H9 (cell line): ENCODE measurements around the gene NARF. TPM values are rescaled to one million over a fixed set of nuclear protein-coding genes. Genes with fewer than 3 reads are reported as not detected.

ENCODE experiments used
- DNase-seq: peaks from one replicate; pipeline ENCODE4 v3.0.0-alpha.2; 2017
- H2AFZ ChIP-seq: one replicate; pipeline ENCODE4 v1.6.1; 2013; ENCODE audit warnings: mild to moderate bottlenecking, low read length, control low read depth, moderate library complexity
- H2AK5ac ChIP-seq: 2 replicates; pipeline ENCODE4 v1.6.1; 2013; ENCODE audit warnings: low read length, control low read depth, mixed read lengths; ENCODE audit not compliant: insufficient read length
- H2BK120ac ChIP-seq: one replicate; pipeline ENCODE4 v1.6.1; 2013; ENCODE audit warnings: low read depth, mild to moderate bottlenecking, low read length, control low read depth, inconsistent platforms; ENCODE audit not compliant: poor library complexity, severe bottlenecking
- H2BK12ac ChIP-seq: 2 replicates; pipeline ENCODE4 v1.6.1; 2013; ENCODE audit warnings: low read length, control low read depth, mixed read lengths, low read depth; ENCODE audit not compliant: insufficient read length
- H2BK15ac ChIP-seq: 2 replicates; pipeline ENCODE4 v1.6.1; 2013; ENCODE audit warnings: low read depth, low read length, control low read depth
- H2BK20ac ChIP-seq: one replicate; pipeline ENCODE4 v1.6.1; 2013; ENCODE audit warnings: low read depth, mild to moderate bottlenecking, low read length, control low read depth, inconsistent platforms; ENCODE audit not compliant: poor library complexity, severe bottlenecking
- H2BK5ac ChIP-seq: 2 replicates; pipeline ENCODE4 v1.6.1; 2013; ENCODE audit warnings: low read length, control low read depth, mixed read lengths; ENCODE audit not compliant: insufficient read length
- H3K14ac ChIP-seq: 2 replicates; pipeline ENCODE4 v1.6.1; 2013; ENCODE audit warnings: low read length, control low read depth; ENCODE audit not compliant: insufficient read depth
- H3K18ac ChIP-seq: 2 replicates; pipeline ENCODE4 v1.6.1; 2013; ENCODE audit warnings: low read depth, mild to moderate bottlenecking, mixed read lengths, low read length, control low read depth; ENCODE audit not compliant: insufficient read length
- H3K23ac ChIP-seq: 2 replicates; pipeline ENCODE4 v1.6.1; 2013; ENCODE audit warnings: low read length, control low read depth, mixed read lengths, low read depth; ENCODE audit not compliant: insufficient read length
- H3K23me2 ChIP-seq: 2 replicates; pipeline ENCODE4 v1.6.1; 2013; ENCODE audit warnings: low read depth, mild to moderate bottlenecking, mixed read lengths, low read length, control low read depth; ENCODE audit not compliant: insufficient read length, poor library complexity, severe bottlenecking
- H3K27ac ChIP-seq: 2 replicates; pipeline ENCODE4 v1.5.1; 2013; ENCODE audit warnings: low read length, control low read depth, mixed read lengths, low read depth; ENCODE audit not compliant: insufficient read length
- H3K27me3 ChIP-seq: 2 replicates; pipeline ENCODE4 v1.6.1; 2013; ENCODE audit warnings: low read length, control low read depth, inconsistent platforms; ENCODE audit not compliant: insufficient read depth
- H3K4ac ChIP-seq: 2 replicates; pipeline ENCODE4 v1.6.1; 2013; ENCODE audit warnings: low read depth, mild to moderate bottlenecking, control low read depth, inconsistent platforms, low read length, moderate library complexity
- H3K4me1 ChIP-seq: 2 replicates; pipeline ENCODE4 v1.6.1; 2013; ENCODE audit warnings: low read length, control low read depth, inconsistent platforms; ENCODE audit not compliant: insufficient read depth
- H3K4me2 ChIP-seq: 2 replicates; pipeline ENCODE4 v1.6.1; 2013; ENCODE audit warnings: low read length, control low read depth, mixed read lengths; ENCODE audit not compliant: insufficient read length, insufficient read depth
- H3K56ac ChIP-seq: 2 replicates; pipeline ENCODE4 v1.6.1; 2013; ENCODE audit warnings: low read depth, mild to moderate bottlenecking, mixed read lengths, low read length, control low read depth; ENCODE audit not compliant: insufficient read length
- H3K79me1 ChIP-seq: 2 replicates; pipeline ENCODE4 v1.6.1; 2013; ENCODE audit warnings: low read depth, mild to moderate bottlenecking, moderate library complexity, low read length, control low read depth, inconsistent platforms; ENCODE audit not compliant: insufficient read depth, poor library complexity, severe bottlenecking
- H3K79me2 ChIP-seq: 2 replicates; pipeline ENCODE4 v1.6.1; 2013; ENCODE audit warnings: low read length, control low read depth, inconsistent platforms; ENCODE audit not compliant: insufficient read depth
- H3K9ac ChIP-seq: 2 replicates; pipeline ENCODE4 v1.6.1; 2013; ENCODE audit warnings: low read length, control low read depth, mixed read lengths; ENCODE audit not compliant: insufficient read length; ENCODE audit errors: extremely low read depth
- H3K9me3 ChIP-seq: one replicate; pipeline ENCODE4 v1.6.1; 2013; ENCODE audit warnings: low read depth, low read length, inconsistent platforms; ENCODE audit not compliant: control insufficient read depth
- H3T11ph ChIP-seq: one replicate; pipeline ENCODE4 v1.6.1; 2013; ENCODE audit warnings: mild to moderate bottlenecking, low read length, control low read depth, inconsistent platforms
- H4K20me1 ChIP-seq: one replicate; pipeline ENCODE4 v1.6.1; 2013; ENCODE audit not compliant: control insufficient read depth, insufficient read length, insufficient read depth
- H4K5ac ChIP-seq: 2 replicates; pipeline ENCODE4 v1.6.1; 2013; ENCODE audit warnings: low read depth, mild to moderate bottlenecking, mixed read lengths, low read length, control low read depth; ENCODE audit not compliant: insufficient read length
- H4K8ac ChIP-seq: replicated peaks from 2 replicates; pipeline ENCODE4 v1.6.1; 2013; ENCODE audit warnings: low read length, control low read depth, mixed read lengths, low read depth; ENCODE audit not compliant: insufficient read length
- H4K91ac ChIP-seq: 2 replicates; pipeline ENCODE4 v1.6.1; 2013; ENCODE audit warnings: low read depth, mild to moderate bottlenecking, moderate library complexity, mixed read lengths, low read length, control low read depth; ENCODE audit not compliant: insufficient read length
- H3K27ac Mint-ChIP-seq, 3 experiments: 2 replicates in 2 of 3; 3 replicates in 1 of 3; pipeline ENCODE4 v1.8.0; 2020 to 2021; ENCODE audit warnings: mixed read lengths in 3 of 3, mild to moderate bottlenecking in 1 of 3, moderate library complexity in 1 of 3
- H3K27me3 Mint-ChIP-seq: 2 replicates; pipeline ENCODE4 v1.8.0; 2021; ENCODE audit warnings: low read depth, mild to moderate bottlenecking, moderate library complexity, mixed read lengths
- H3K36me3 Mint-ChIP-seq, 3 experiments: 2 replicates in 2 of 3; 3 replicates in 1 of 3; pipeline ENCODE4 v1.8.0; 2020 to 2021; ENCODE audit warnings: low read depth in 3 of 3, mixed read lengths in 3 of 3; ENCODE audit not compliant: insufficient read depth in 1 of 3
- H3K4me1 Mint-ChIP-seq, 2 experiments: 2 replicates each; pipeline ENCODE4 v1.8.0; 2020; ENCODE audit warnings: mixed read lengths in 2 of 2
- H3K4me3 Mint-ChIP-seq, 2 experiments: 2 replicates in 1 of 2; 3 replicates in 1 of 2; pipeline ENCODE4 v1.8.0; 2020 to 2021; ENCODE audit warnings: mild to moderate bottlenecking in 2 of 2, mixed read lengths in 2 of 2, moderate library complexity in 1 of 2
- H3K9me3 Mint-ChIP-seq, 2 experiments: 2 replicates in 1 of 2; 3 replicates in 1 of 2; pipeline ENCODE4 v1.8.0; 2020; ENCODE audit warnings: mild to moderate bottlenecking in 2 of 2, mixed read lengths in 2 of 2, moderate library complexity in 1 of 2
- CTCF ChIP-seq: fragments of 200-600 bp; sonication (generic); conservative IDR thresholded peaks from 3 replicates; pipeline ENCODE4 v1.8.0; 2021; ENCODE audit warnings: antibody characterized with exemption, mild to moderate bottlenecking
- WGBS: extraction: QIAGEN DNeasy Blood & Tissue Kit; methylation state at CpG from one replicate; pipeline ENCODE4 v1.1.7; 2013; ENCODE audit warnings: missing lambda C conversion rate, low lambda C conversion rate, mixed read lengths; ENCODE audit not compliant: insufficient read length; ENCODE audit errors: extremely low coverage; 5-methylcytosine and 5-hydroxymethylcytosine counted together
- total RNA-seq: library from RNA; stranded (reverse); gene quantifications from 2 replicates; pipeline ENCODE4 v1.2.1, GENCODE V29; 2021

NARF gene
- total RNA-seq, 1 experiment from 2014 or later, result 124 TPM

GRCh38 chr17:82468692-82469091 is 10.2 kb downstream of the NARF start:
- H3K36me3 Mint-ChIP-seq, result peaks cover 40 to 86% (median 76%) of the 10 kb centered on the region in 3 experiments
- H3K9ac ChIP-seq, result no peak overlapping the region

More at GRCh38 chr17:82468692-82469091, 10.2 kb downstream of the NARF start:
- Histone ChIP-seq H3K79me1 (no peaks in the 10 kb centered on the region), H2AFZ (no peak overlapping the region), H4K8ac (no peak overlapping the region), H3T11ph (no peak overlapping the region), H3K23me2 (no peaks in the 10 kb centered on the region), H2BK15ac (no peak overlapping the region), H3K27ac (no peak overlapping the region), H3K4me1 (no peaks in the 10 kb centered on the region), H3K4ac (no peak overlapping the region), H3K14ac (no peak overlapping the region), H4K5ac (no peak overlapping the region), H3K79me2 (no peaks in the 10 kb centered on the region), H3K27me3 (no peaks in the 10 kb centered on the region), H3K23ac (no peak overlapping the region), H2BK12ac (no peak overlapping the region), H4K91ac (no peak overlapping the region), H2BK120ac (no peak overlapping the region), H3K18ac (no peak overlapping the region), H4K20me1 (no peaks in the 10 kb centered on the region), H2AK5ac (no peak overlapping the region), H3K9me3 (no peaks in the 10 kb centered on the region), H3K56ac (no peak overlapping the region), H2BK20ac (no peak overlapping the region), H3K4me2 (no peak overlapping the region), H2BK5ac (no peak overlapping the region)
- no CpG with 5 or more reads among the region's 7 CpGs for WGBS
- Mint-ChIP-seq H3K4me1 (no peaks in the 10 kb centered on the region), H3K4me3 (no peak overlapping the region), H3K27ac (no peak overlapping the region), H3K9me3 (no peaks in the 10 kb centered on the region), H3K27me3 (no peaks in the 10 kb centered on the region)
- no peak for DNase-seq
- TF ChIP-seq CTCF, result no peak
